Prostate gland (tissue), 2 donors: ENCODE measurements around the gene ATL1.
A peak's percentile ranks its signal among the peaks of the same experiment; 100 is the strongest.

Experiments
- POLR2AphosphoS5 ChIP-seq: sonication (generic); formaldehyde crosslinking; IDR thresholded peaks from one replicate; pipeline ENCODE4 v1.6.1; 2017; ENCODE audit warnings: antibody characterized with exemption
- TF ChIP-seq, protein P1 (sequence below), 4 experiments: fragments of 200-600 bp in 2 of 4; fragments of 450-650 bp in 2 of 4; sonication (generic) in 2 of 4; IDR thresholded peaks; 1 replicate in 3 of 4; 2 replicates in 1 of 4; pipeline ENCODE4 v1.5.1; 2016 to 2019; ENCODE audit warnings: antibody characterized with exemption in 4 of 4, mild to moderate bottlenecking in 2 of 4, moderate library complexity in 2 of 4

DNA sequence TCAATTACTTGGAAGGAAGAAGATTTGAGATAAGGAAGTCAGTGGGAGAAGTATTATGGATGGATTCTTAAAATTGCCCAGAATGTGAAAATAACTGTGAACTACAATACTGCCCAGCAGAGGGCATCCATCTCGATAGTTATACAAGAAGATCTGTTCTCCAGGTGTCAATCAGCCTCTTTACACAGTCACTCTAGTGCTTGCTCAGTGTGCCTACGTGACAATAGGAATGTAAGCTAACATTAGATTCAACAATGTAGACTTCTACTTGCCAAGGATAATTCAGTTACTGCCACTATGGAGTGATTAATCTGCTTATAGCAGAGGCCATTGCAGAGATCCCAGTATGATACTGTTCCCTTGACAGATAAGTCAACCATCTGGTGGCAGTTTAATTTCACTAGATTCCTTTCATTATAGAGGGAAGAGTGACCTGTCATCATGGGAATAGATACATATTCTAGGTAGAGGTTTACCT, 17.0 kb upstream of the ATL1 start:
- TF ChIP-seq, protein P1, sequence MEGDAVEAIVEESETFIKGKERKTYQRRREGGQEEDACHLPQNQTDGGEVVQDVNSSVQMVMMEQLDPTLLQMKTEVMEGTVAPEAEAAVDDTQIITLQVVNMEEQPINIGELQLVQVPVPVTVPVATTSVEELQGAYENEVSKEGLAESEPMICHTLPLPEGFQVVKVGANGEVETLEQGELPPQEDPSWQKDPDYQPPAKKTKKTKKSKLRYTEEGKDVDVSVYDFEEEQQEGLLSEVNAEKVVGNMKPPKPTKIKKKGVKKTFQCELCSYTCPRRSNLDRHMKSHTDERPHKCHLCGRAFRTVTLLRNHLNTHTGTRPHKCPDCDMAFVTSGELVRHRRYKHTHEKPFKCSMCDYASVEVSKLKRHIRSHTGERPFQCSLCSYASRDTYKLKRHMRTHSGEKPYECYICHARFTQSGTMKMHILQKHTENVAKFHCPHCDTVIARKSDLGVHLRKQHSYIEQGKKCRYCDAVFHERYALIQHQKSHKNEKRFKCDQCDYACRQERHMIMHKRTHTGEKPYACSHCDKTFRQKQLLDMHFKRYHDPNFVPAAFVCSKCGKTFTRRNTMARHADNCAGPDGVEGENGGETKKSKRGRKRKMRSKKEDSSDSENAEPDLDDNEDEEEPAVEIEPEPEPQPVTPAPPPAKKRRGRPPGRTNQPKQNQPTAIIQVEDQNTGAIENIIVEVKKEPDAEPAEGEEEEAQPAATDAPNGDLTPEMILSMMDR (IDR thresholded peaks at IDR 0.05), result peak in 3 of 4 experiments; percentile 45 to 68 (median 67)
- peak; percentile 32 for TF ChIP-seq POLR2AphosphoS5
